NCI-H2081 (cell line): ENCODE results near the gene SNCAIP.
"Not testable (repeated sequence)": the region's sequence is repeated elsewhere in the genome, so short reads cannot be mapped to it uniquely, and the experiment has no call there.

ENCODE experiments used
- DNase-seq, 2 experiments: peaks; one replicate each; lab custom pipeline; 2025; lab: John Stamatoyannopoulos, UW

Gene SNCAIP

GRCh38 chr5:122315521-122315920, 3.5 kb downstream of the SNCAIP start:
- DNase-seq = no peak

- peak; percentile 28 to 86 for DNase-seq
Measured at GRCh38 chr5:122316656-122317055, 4.6 kb downstream of the SNCAIP start.

- no peak for DNase-seq
Measured at GRCh38 chr5:122319897-122320296, 7.9 kb downstream of the SNCAIP start.

GRCh38 chr5:122321921-122322320, 9.9 kb downstream of the SNCAIP start:
- DNase-seq = no peak

- DNase-seq = no peak
Measured at GRCh38 chr5:122322801-122323548, 10.9 kb downstream of the SNCAIP start.

- DNase-seq = no peak
Measured at GRCh38 chr5:122323738-122324137, 11.7 kb downstream of the SNCAIP start.

GRCh38 chr5:122327110-122327509, 15.1 kb downstream of the SNCAIP start:
- DNase-seq = peak in 1 of 2 experiments; percentile 67

GRCh38 chr5:122330881-122331280, 18.8 kb downstream of the SNCAIP start:
- no peak for DNase-seq

GRCh38 chr5:122332599-122333555, 20.8 kb downstream of the SNCAIP start:
- DNase-seq = no peak

GRCh38 chr5:122333564-122333963, 21.5 kb downstream of the SNCAIP start:
- DNase-seq = no peak

GRCh38 chr5:122339591-122339990, 27.6 kb downstream of the SNCAIP start:
- no peak for DNase-seq

- no peak for DNase-seq
Measured at GRCh38 chr5:122341087-122341486, 29.1 kb downstream of the SNCAIP start.

- DNase-seq = no peak
Measured at GRCh38 chr5:122342256-122342655, 30.2 kb downstream of the SNCAIP start.

GRCh38 chr5:122346897-122347581, 35.0 kb downstream of the SNCAIP start:
- no peak for DNase-seq

GRCh38 chr5:122350496-122350895, 38.5 kb downstream of the SNCAIP start:
- no peak for DNase-seq

GRCh38 chr5:122351416-122352157, 39.5 kb downstream of the SNCAIP start:
- no peak for DNase-seq

GRCh38 chr5:122352331-122352730, 40.3 kb downstream of the SNCAIP start:
- no peak for DNase-seq

- DNase-seq = not testable (repeated sequence)
Measured at GRCh38 chr5:122353361-122353760, 41.3 kb downstream of the SNCAIP start.

GRCh38 chr5:122354293-122354692, 42.3 kb downstream of the SNCAIP start:
- DNase-seq = no peak

GRCh38 chr5:122355324-122355723, 43.3 kb downstream of the SNCAIP start:
- DNase-seq = no peak

- DNase-seq = no peak
Measured at GRCh38 chr5:122356855-122357254, 44.8 kb downstream of the SNCAIP start.
